GM19193 (cell line): ENCODE data around the gene PKIB.

Experiments
- POLR2A ChIP-seq: IDR thresholded peaks from 4 replicates; pipeline ENCODE4 v1.6.1; 2011; ENCODE audit not compliant: insufficient read depth, insufficient read length; ENCODE audit errors: extremely low read depth

Gene PKIB

DNA sequence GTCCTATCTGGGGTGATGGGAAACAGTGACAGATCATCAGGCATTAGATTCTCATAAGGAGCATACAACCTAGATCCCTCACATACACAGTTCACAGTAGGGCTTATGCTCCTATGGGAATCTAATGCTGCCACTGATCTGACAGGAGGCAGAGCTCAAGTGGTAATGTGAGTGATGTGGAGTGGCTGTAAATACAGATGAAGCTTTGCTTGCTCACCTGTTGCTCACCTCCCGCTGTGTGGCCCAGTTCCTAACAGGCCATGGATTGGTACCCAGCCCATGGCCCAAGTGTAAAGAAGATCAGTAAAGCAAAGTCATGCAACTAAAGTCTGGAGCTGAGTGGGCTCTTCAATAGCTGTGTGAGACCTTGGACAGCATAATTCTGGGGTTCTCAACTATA, 65.9 kb downstream of the PKIB start:
- TF ChIP-seq POLR2A: no peak

- no peak for TF ChIP-seq POLR2A
Observed at GRCh38 chr6:122676688-122677087, 66.5 kb downstream of the PKIB start.

- no peak for TF ChIP-seq POLR2A
Observed at GRCh38 chr6:122677406-122677805, 67.2 kb downstream of the PKIB start.

- no peak for TF ChIP-seq POLR2A
Observed at GRCh38 chr6:122678841-122679240, 68.6 kb downstream of the PKIB start.

GRCh38 chr6:122681705-122682104, 71.5 kb downstream of the PKIB start:
- TF ChIP-seq POLR2A: no peak

DNA sequence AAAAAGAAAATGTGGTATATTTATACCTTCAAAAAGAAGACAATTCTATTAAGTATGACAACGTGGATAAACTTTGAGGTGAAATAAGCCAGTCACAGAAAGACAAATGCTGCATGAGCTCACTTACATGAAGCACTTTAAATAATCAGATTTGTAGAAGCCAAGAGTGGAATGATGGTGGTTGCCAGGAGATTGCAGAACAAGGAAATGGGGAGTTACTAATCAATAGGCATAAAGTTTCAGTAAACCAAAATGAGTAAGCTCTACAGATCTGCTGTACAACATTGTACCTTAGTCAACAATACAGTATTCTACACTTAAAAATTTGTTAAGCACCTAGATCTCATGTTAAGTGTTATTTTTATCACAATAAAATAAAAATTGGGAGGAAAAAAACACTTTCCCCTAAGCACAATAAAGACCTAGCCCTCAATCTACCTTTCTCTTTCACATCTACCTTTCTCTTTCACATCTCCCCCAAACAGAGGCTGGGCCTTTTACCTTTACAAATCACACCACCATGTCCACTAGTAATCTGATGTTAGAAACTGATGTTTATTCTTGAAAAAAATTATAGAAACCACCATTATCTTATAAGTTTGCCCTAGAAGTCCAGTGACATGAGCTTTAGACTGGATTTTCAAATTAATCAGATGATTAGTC, 73.9 kb downstream of the PKIB start:
- no peak for TF ChIP-seq POLR2A

- no peak for TF ChIP-seq POLR2A
Observed at GRCh38 chr6:122692175-122692598, 82.0 kb downstream of the PKIB start.

GRCh38 chr6:122692807-122693580, 82.8 kb downstream of the PKIB start:
- no peak for TF ChIP-seq POLR2A

DNA sequence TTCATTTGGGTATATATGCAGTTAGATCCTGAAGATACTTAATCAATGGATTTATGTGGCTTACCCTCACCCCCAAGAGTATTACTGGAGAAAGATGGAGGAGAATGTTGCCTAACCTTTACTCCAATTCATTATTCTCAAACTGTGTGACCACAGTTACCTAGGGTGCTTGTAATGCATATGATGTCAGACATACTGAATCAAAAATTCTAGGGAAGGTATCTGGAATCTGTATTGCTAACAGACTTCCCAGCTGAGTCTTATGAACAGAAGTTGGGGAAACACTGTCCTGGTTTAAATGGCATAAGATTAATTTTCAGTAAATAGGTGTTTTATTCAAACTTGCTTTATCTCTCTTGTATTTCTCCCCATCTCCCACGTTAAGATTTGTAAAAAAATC, 83.9 kb downstream of the PKIB start:
- no peak for TF ChIP-seq POLR2A

- no peak for TF ChIP-seq POLR2A
Observed at GRCh38 chr6:122694602-122695001, 84.4 kb downstream of the PKIB start.

DNA sequence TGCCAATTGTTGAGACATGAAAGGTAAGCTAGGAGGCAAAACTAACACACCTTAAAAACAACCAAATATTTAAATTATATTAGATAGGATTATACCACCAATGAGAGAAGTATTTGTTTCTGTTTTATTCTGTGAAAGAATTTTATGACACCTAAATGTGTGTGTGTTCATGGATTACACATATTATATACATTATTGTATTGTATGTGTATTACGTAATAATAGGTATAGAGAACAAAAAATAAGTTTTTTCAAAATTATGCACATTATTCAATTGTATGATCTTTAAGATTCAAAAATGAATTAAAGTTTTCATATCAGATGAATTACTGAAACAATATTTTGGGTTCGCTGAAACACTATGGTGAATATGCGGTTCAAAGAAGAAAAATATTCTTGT, 85.0 kb downstream of the PKIB start:
- TF ChIP-seq POLR2A: no peak

GRCh38 chr6:122696079-122696478, 85.9 kb downstream of the PKIB start:
- TF ChIP-seq POLR2A: no peak

DNA sequence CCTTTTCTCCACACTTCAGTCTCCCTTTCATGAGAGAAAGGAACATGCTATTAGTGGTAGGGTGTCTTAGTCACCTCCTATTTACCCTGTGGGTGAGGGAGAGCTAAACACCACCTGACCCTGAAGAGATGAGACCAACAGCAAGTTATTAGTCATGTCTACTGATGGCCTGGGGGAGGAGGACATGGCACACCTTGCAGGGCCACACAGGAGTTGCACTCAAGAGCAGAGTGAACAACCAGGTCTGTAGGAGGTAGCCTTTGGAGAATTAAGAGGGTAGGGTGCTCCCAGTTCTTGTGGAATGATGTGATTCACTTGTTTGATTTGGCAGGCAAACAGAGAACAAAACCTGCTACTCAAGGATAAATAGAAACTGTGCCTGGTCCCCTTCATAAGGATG, 86.6 kb downstream of the PKIB start:
- TF ChIP-seq POLR2A: no peak

DNA sequence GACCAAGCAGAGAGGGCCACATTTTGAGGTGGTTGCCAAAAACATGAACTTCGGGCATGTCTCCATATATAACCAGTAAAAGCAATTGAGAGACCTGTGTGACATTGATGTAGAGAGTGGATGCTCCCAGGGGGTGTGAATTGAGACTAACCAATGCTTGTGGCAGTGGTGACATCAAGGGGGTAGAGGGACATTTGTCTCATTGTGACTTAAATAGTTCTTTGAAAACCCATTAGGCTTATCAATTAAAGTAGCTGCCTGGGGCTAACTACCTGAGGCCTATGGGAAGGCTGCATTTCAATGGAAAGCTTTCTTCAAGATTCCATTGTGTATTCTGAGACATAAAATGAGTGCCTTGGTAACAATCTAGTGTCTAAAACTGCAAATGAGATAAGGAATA, 87.3 kb downstream of the PKIB start:
- no peak for TF ChIP-seq POLR2A

DNA sequence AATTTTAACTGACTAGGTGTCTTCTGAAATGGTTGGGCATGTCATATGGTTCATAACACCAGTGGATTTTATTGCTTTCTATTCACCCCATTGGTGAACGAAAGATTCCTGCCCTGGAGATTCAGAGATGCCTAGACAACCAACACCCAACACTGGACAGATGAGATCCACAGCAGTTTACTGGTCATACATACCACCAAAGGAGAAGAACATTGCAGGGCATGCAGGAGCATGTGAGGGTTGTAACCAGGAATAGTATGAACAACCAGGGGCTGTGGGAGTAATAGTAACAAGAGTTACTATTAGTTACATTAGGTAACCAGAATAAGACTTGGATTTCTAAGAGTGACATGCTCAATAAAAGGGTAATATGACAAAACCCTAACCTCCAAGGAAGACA, 91.5 kb downstream of the PKIB start:
- no peak for TF ChIP-seq POLR2A

DNA sequence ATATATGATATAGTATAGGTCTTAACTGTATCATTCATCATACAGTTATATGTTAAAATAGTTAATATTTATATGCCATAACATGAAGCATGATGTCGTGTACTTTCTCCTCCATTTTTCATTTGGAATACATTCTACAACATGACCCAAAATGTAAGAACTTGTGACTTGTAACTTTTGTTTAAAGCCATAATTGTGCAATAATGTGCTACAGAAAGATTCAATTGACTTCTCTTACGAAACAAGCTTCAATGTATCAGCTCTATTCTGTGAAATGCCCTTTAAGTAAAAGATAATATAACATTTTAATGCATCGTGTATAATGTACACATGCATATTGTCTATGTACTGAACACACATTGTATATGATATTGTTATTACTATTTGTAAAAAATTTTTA, 92.6 kb downstream of the PKIB start:
- no peak for TF ChIP-seq POLR2A
